Endothelial cell of hepatic sinusoid (primary cell): Measurements from ENCODE around the gene SPINT4.
"Not testable (repeated sequence)": the region's sequence is repeated elsewhere in the genome, so short reads cannot be mapped to it uniquely, and the experiment has no call there.

Source experiments
- in situ Hi-C: cut with HindIII; loops from 2 replicates; pipeline ENCODE4 v1.10.0; 2017; ENCODE audit warnings: low sequenced_read_pairs

SPINT4 gene

DNA sequence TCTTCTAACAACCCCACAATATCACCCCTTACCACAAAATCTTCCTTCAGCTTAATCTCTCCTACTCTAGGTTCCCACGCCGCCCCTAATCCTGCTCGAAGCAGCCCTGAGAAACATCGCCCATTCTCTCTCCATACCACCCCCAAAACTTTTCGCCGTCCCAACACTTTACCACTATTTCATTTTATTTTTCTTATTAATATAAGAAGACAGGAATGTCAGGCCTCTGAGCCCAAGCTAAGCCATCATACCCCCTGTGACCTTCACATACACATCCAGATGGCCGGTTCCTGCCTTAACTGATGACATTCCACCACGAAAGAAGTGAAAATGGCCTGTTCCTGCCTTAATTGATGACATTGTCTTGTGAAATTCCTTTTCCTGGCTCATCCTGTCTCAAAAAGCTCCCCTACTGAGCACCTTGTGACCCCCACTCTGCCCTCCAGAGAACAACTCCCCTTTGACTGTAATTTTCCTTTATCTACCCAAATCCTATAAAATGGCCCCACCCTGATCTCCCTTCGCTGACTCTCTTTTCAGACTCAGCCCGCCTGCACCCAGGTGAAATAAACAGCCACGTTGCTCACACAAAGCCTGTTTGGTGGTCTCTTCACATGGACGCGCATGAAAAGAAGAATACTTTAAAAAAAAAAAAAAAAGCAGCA is 42.6 kb downstream of the SPINT4 start:
- in situ Hi-C loops, result not testable (repeated sequence)

GRCh38 chr20:45765307-45765875 is 43.2 kb downstream of the SPINT4 start:
- in situ Hi-C loops, result no loop called here

DNA sequence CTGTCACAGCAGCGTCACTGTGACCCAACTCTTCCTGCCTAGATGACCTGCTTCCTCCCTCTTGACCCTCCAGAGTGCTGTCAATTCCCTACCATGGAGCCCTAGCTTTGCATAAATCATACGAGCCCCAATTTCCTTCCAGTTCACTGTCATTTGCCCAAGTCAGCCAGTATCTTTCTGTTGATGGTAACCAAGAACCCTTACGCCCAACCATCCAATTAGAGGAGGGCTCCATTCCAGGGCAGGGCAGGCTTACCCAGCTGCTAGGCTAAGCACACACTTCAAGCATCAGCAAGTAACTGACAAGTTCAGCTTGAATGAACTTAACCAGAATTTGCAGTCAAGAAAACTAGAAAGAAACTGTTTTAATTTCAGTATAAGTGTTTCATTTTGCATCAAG is 43.8 kb downstream of the SPINT4 start:
- in situ Hi-C loops, result no loop called here

- in situ Hi-C loops, result no loop called here
These were observed 46.3 kb downstream of the SPINT4 start for GRCh38 chr20:45768479-45768878.

GRCh38 chr20:45771182-45771759 is 49.1 kb downstream of the SPINT4 start:
- in situ Hi-C loops, result loop anchor here (5.0 to 10.0 kb wide), 2 partner anchors 174 to 456 kb away; no protein-coding TSS in a partner anchor

DNA sequence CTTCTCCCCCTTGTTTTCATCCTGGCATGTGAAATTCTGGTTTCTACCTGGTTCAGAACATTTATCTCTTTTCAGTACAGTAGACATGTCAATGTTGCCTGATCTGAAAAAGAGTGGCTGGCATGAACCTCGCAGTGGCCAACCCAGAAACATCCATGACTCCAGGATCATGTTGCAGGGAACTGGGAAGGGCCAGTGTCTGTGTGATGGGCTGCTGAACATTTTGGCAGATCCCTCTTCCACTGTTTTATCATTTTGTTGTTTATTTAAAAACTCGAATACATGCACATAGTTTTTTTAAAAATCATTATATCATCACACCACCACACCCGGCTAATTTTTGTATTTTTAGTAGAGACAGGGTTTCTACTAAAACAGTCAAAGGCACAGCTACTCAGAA is 50.5 kb downstream of the SPINT4 start:
- in situ Hi-C loops, result loop anchor here (5.0 to 10.0 kb wide), 2 partner anchors 175 to 458 kb away; no protein-coding TSS in a partner anchor

GRCh38 chr20:45774945-45775344 is 52.8 kb downstream of the SPINT4 start:
- in situ Hi-C loops, result loop anchor here (5.0 to 10.0 kb wide), 2 partner anchors 178 to 460 kb away; no protein-coding TSS in a partner anchor

DNA sequence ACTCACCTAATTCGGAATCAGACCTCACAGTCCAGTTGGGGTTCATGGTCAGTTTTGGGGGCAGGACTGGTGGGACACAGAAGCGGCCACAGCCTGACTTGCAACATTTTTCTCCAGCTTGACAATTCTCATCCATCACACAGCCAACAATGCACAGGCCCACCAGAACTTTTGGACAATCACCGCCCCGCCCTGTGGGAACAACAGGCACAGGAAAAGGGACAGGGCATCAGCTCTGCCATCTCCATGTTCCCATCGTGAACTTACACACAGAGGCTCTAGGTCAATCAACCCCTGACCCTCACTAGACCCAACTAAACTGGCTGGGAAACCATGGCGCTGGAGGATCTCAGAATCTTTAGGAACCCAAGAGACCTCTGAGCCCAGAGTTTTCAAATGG is 53.3 kb downstream of the SPINT4 start:
- in situ Hi-C loops, result loop anchor here (10.0 kb wide), 1 partner anchor 461 kb away; no protein-coding TSS in a partner anchor
